ENCODE results near the gene B3GALT5.

- TF ChIP-seq CTCF (conservative IDR thresholded peaks at IDR 0.05) (no peak), EZH2 (IDR thresholded peaks at IDR 0.05; ENCODE audit: low read depth) (no peak)
Measured at GRCh38 chr21:39641827-39642450, 29.2 kb downstream of the B3GALT5 start.

Measured in PC-9 (cell line).